ENCODE data around the gene RGS10. TPM values are rescaled to one million over a fixed set of nuclear protein-coding genes. Genes with fewer than 3 reads are reported as not detected.
A peak's percentile ranks its signal among the peaks of the same experiment; 100 is the strongest.

Gene RGS10
- total and polyA plus RNA-seq, 9 of the 15 experiments (the other 6 are each of a cell fraction or from before 2014, with no cell fraction given): 31.9 to 123 (median 62.1) TPM

- TF ChIP-seq SIX5 (IDR thresholded peaks at IDR 0.05; ENCODE audit: borderline replicate concordance in 1 of 2, insufficient read depth in 1 of 2, low read depth in 1 of 2, low read length in 2 of 2) (no peak), PHF8 (IDR thresholded peaks at IDR 0.05; ENCODE audit: borderline replicate concordance, low read length) (peak; percentile 32; the same call in 1 of the 2 replicates), ZNF780A (CRISPR knock-in tag; IDR thresholded peaks at IDR 0.05) (no peak), SMAD4 (CRISPR knock-in tag; conservative IDR thresholded peaks at IDR 0.05) (peak; percentile 64; the same call in 1 of the 2 replicates), ZNF239 (CRISPR knock-in tag; IDR thresholded peaks at IDR 0.05) (no peak), RAD51 (IDR thresholded peaks at IDR 0.05; ENCODE audit: borderline replicate concordance, low read depth) (no peak), NR3C1 (CRISPR knock-in tag; IDR thresholded peaks at IDR 0.05) (no peak), DMBX1 (CRISPR knock-in tag; IDR thresholded peaks at IDR 0.05; ENCODE audit: borderline replicate concordance) (peak; percentile 55; the same call in 1 of the 2 replicates), ZNF436 (CRISPR knock-in tag; IDR thresholded peaks at IDR 0.05) (no peak), WHSC1 (IDR thresholded peaks at IDR 0.05; ENCODE audit: low read length) (no peak), SP1 (CRISPR knock-in tag; IDR thresholded peaks at IDR 0.05) (no peak), ZNF133 (CRISPR knock-in tag; IDR thresholded peaks at IDR 0.05) (no peak), DPF2 (IDR thresholded peaks at IDR 0.05) (0 out of 2 replicates have a peak, but pooled peaks have one; percentile 18), MGA (IDR thresholded peaks at IDR 0.05) (no peak), CREBBP (IDR thresholded peaks at IDR 0.05; ENCODE audit: low read depth, low read length) (no peak)
- TF ChIP-seq, protein P1, sequence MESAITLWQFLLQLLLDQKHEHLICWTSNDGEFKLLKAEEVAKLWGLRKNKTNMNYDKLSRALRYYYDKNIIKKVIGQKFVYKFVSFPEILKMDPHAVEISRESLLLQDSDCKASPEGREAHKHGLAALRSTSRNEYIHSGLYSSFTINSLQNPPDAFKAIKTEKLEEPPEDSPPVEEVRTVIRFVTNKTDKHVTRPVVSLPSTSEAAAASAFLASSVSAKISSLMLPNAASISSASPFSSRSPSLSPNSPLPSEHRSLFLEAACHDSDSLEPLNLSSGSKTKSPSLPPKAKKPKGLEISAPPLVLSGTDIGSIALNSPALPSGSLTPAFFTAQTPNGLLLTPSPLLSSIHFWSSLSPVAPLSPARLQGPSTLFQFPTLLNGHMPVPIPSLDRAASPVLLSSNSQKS (CRISPR knock-in tag; IDR thresholded peaks at IDR 0.05): no peak
Observed at GRCh38 chr10:119516381-119517234, 25.9 kb downstream of the RGS10 start (continued).
